ENCODE measurements around the gene APOL2.
"Not testable (repeated sequence)": the region's sequence is repeated elsewhere in the genome, so short reads cannot be mapped to it uniquely, and the experiment has no call there.

DNA sequence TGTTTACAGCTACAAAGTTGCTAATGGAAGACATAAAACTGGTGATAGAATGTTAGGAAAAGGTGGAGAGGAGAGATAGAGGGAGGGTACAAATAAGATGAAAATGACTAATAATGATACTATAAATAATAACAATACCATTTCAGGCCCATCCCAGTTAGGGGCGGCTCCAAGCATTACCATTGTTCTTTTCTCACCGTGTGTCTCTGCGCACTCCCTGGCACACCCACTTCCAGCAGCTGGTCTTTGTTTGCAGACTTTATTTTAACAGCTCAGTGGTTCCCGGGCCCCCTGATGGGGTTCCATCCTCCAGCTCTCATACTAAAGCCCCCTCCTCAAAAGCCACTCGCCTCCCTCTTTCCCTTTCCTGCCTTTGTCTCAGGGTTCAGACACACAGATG is 38.3 kb downstream of the APOL2 start:
- TF ChIP-seq, protein P1, sequence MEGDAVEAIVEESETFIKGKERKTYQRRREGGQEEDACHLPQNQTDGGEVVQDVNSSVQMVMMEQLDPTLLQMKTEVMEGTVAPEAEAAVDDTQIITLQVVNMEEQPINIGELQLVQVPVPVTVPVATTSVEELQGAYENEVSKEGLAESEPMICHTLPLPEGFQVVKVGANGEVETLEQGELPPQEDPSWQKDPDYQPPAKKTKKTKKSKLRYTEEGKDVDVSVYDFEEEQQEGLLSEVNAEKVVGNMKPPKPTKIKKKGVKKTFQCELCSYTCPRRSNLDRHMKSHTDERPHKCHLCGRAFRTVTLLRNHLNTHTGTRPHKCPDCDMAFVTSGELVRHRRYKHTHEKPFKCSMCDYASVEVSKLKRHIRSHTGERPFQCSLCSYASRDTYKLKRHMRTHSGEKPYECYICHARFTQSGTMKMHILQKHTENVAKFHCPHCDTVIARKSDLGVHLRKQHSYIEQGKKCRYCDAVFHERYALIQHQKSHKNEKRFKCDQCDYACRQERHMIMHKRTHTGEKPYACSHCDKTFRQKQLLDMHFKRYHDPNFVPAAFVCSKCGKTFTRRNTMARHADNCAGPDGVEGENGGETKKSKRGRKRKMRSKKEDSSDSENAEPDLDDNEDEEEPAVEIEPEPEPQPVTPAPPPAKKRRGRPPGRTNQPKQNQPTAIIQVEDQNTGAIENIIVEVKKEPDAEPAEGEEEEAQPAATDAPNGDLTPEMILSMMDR (optimal IDR thresholded peaks at IDR 0.05 in 1 of 3, IDR thresholded peaks at IDR 0.05 in 1 of 3, conservative IDR thresholded peaks at IDR 0.05 in 1 of 3; ENCODE audit: extremely low read depth in 1 of 3, insufficient read depth in 2 of 3, low read length in 3 of 3) = not testable (repeated sequence)
- TF ChIP-seq EZH2 (IDR thresholded peaks at IDR 0.05; ENCODE audit: low read length) = not testable (repeated sequence)

All from keratinocyte (primary cell).